ENCODE results near the gene FILIP1L. TPM values are rescaled to one million over a fixed set of nuclear protein-coding genes. Genes with fewer than 3 reads are reported as not detected.

Gene FILIP1L
- total RNA-seq, 1 experiment from 2014 or later: 0.07 TPM

- Histone ChIP-seq H4K91ac (ENCODE audit: insufficient read length, low read depth, low read length) (no peak overlapping the region), H3K4ac (ENCODE audit: low read depth, low read length) (no peak overlapping the region), H3K79me1 (ENCODE audit: insufficient read depth, low read depth, low read length, poor library complexity, severe bottlenecking) (no peaks in the 10 kb centered on the region), H2BK5ac (ENCODE audit: insufficient read length, low read length) (no peak overlapping the region), H3K4me2 (ENCODE audit: insufficient read depth, insufficient read length, low read length) (no peak overlapping the region), H2AFZ (ENCODE audit: low read length) (no peak overlapping the region), H3T11ph (ENCODE audit: low read length) (no peak overlapping the region), H3K9ac (ENCODE audit: extremely low read depth, insufficient read length, low read length) (no peak overlapping the region), H2BK20ac (ENCODE audit: low read depth, low read length, poor library complexity, severe bottlenecking) (no peak overlapping the region), H3K27ac (ENCODE audit: insufficient read length, low read depth, low read length) (no peak overlapping the region), H2BK15ac (ENCODE audit: low read depth, low read length) (no peak overlapping the region), H4K20me1 (ENCODE audit: control insufficient read depth, insufficient read depth, insufficient read length) (no peaks in the 10 kb centered on the region), H2AK5ac (ENCODE audit: insufficient read length, low read length) (no peak overlapping the region), H3K23me2 (ENCODE audit: insufficient read length, low read depth, low read length, poor library complexity, severe bottlenecking) (peaks cover 2% of the 10 kb centered on the region), H3K56ac (ENCODE audit: insufficient read length, low read depth, low read length) (no peak overlapping the region), H3K18ac (ENCODE audit: insufficient read length, low read depth, low read length) (no peak overlapping the region), H2BK120ac (ENCODE audit: low read depth, low read length, poor library complexity, severe bottlenecking) (no peak overlapping the region), H3K27me3 (ENCODE audit: insufficient read depth, low read length) (peaks cover 2% of the 10 kb centered on the region; the same call in 1 of the 2 replicates), H4K5ac (ENCODE audit: insufficient read length, low read depth, low read length) (no peak overlapping the region), H3K79me2 (ENCODE audit: insufficient read depth, low read length) (no peaks in the 10 kb centered on the region), H3K14ac (ENCODE audit: insufficient read depth, low read length) (no peak overlapping the region), H3K4me1 (ENCODE audit: insufficient read depth, low read length) (peaks cover 3% of the 10 kb centered on the region; the same call in 1 of the 2 replicates), H3K23ac (ENCODE audit: insufficient read length, low read depth, low read length) (no peak overlapping the region), H3K9me3 (ENCODE audit: control insufficient read depth, low read depth, low read length) (no peaks in the 10 kb centered on the region), H2BK12ac (ENCODE audit: insufficient read length, low read depth, low read length) (no peak overlapping the region), H4K8ac (replicated peaks; ENCODE audit: insufficient read length, low read depth, low read length) (no peak overlapping the region)
- H3K36me3 Mint-ChIP-seq (ENCODE audit: insufficient read depth in 1 of 3, low read depth in 3 of 3): no peaks in the 10 kb centered on the region
- peaks cover 8 to 11% of the 10 kb centered on the region in 2 experiments for H3K4me1 Mint-ChIP-seq
- no peak for DNase-seq
- no peak for TF ChIP-seq CTCF (conservative IDR thresholded peaks at IDR 0.05)
- no peak overlapping the region for H3K27ac Mint-ChIP-seq
- WGBS (ENCODE audit: extremely low coverage, insufficient read length, low lambda C conversion rate): no CpG with 5 or more reads among the region's 2 CpGs
- peaks cover 100% of the 10 kb centered on the region for H3K27me3 Mint-ChIP-seq (ENCODE audit: low read depth)
- H3K4me3 Mint-ChIP-seq: no peak overlapping the region
- no peaks in the 10 kb centered on the region for H3K9me3 Mint-ChIP-seq
These were observed 243.6 kb downstream of the FILIP1L start for GRCh38 chr3:99870712-99871111.
